SU-DHL-6 (cell line): ENCODE data around the gene ASB12.

Source experiments
- H2AFZ ChIP-seq: fragments of 200-600 bp; sonication (generic); 2 replicates; pipeline ENCODE4 v1.6.1; 2014; ENCODE audit warnings: low read depth, mild to moderate bottlenecking, moderate library complexity, mixed read lengths, antibody characterized with exemption, low read length; ENCODE audit not compliant: severe bottlenecking
- H3F3A ChIP-seq: fragments of 200-600 bp; shearing (Covaris generic); 2 replicates; pipeline ENCODE4 v1.6.0; 2016; ENCODE audit warnings: antibody characterized with exemption, mild to moderate bottlenecking; ENCODE audit not compliant: insufficient read depth
- H3K27ac ChIP-seq: fragments of 200-600 bp; sonication (generic); 2 replicates; pipeline ENCODE4 v1.5.1; 2016; ENCODE audit warnings: low read depth, mild to moderate bottlenecking, low read length, moderate library complexity, mixed read lengths
- H3K27me3 ChIP-seq: fragments of 200-600 bp; sonication (generic), shearing (Covaris generic); 2 replicates; pipeline ENCODE4 v1.6.0; 2014; ENCODE audit warnings: mild to moderate bottlenecking, low read length
- H3K36me3 ChIP-seq: fragments of 200-600 bp; sonication (generic); 2 replicates; pipeline ENCODE4 v1.6.1; 2014; ENCODE audit warnings: mild to moderate bottlenecking, low read length, mixed read lengths
- H3K4me2 ChIP-seq: fragments of 300-600, 200-600 bp; shearing (Covaris generic), sonication (generic); 2 replicates; pipeline ENCODE4 v1.6.0; 2014; ENCODE audit warnings: low read length, low read depth, mild to moderate bottlenecking; ENCODE audit not compliant: poor library complexity, severe bottlenecking
- H3K4me3 ChIP-seq: fragments of 200-600 bp; sonication (generic); 2 replicates; pipeline ENCODE4 v1.5.1; 2014; ENCODE audit warnings: antibody characterized with exemption, low read length, mild to moderate bottlenecking, mixed read lengths; ENCODE audit not compliant: insufficient read depth, poor library complexity, severe bottlenecking
- H3K79me2 ChIP-seq: fragments of 200-600 bp; sonication (generic); 2 replicates; pipeline ENCODE4 v1.6.1; 2014; ENCODE audit warnings: mild to moderate bottlenecking, low read length, moderate library complexity; ENCODE audit not compliant: insufficient read depth
- H3K9ac ChIP-seq: fragments of 200-600 bp; sonication (generic); 2 replicates; pipeline ENCODE4 v1.7.0; 2014; ENCODE audit warnings: mild to moderate bottlenecking, low read length
- H3K9me2 ChIP-seq: fragments of 200-600 bp; sonication (generic); replicated peaks from 2 replicates; pipeline ENCODE4 v1.6.1; 2014; ENCODE audit warnings: low read length; ENCODE audit not compliant: insufficient read depth
- H3K9me3 ChIP-seq: fragments of 200-600 bp; sonication (generic); 2 replicates; pipeline ENCODE4 v1.6.1; 2014; ENCODE audit warnings: low read length, mixed read lengths; ENCODE audit not compliant: insufficient read depth
- H4K20me1 ChIP-seq: fragments of 200-600 bp; sonication (generic); 2 replicates; pipeline ENCODE4 v1.6.1; 2014; ENCODE audit warnings: low read depth, mild to moderate bottlenecking, antibody characterized with exemption, low read length, moderate library complexity, mixed read lengths
- EZH2phosphoT487 ChIP-seq: fragments of 200-600 bp; sonication (generic), shearing (Covaris generic); conservative IDR thresholded peaks from 2 replicates; pipeline ENCODE4 v1.6.1; 2018; ENCODE audit warnings: mild to moderate bottlenecking, antibody characterized with exemption, low read length, moderate library complexity, mixed read lengths
- TF ChIP-seq, protein P1 (sequence below): fragments of 200-600 bp; sonication (generic); IDR thresholded peaks from one replicate; pipeline ENCODE4 v1.5.1; 2017; ENCODE audit warnings: antibody characterized with exemption, mild to moderate bottlenecking, low read length, moderate library complexity; ENCODE audit not compliant: insufficient read depth, poor library complexity, severe bottlenecking

The ASB12 gene

DNA sequence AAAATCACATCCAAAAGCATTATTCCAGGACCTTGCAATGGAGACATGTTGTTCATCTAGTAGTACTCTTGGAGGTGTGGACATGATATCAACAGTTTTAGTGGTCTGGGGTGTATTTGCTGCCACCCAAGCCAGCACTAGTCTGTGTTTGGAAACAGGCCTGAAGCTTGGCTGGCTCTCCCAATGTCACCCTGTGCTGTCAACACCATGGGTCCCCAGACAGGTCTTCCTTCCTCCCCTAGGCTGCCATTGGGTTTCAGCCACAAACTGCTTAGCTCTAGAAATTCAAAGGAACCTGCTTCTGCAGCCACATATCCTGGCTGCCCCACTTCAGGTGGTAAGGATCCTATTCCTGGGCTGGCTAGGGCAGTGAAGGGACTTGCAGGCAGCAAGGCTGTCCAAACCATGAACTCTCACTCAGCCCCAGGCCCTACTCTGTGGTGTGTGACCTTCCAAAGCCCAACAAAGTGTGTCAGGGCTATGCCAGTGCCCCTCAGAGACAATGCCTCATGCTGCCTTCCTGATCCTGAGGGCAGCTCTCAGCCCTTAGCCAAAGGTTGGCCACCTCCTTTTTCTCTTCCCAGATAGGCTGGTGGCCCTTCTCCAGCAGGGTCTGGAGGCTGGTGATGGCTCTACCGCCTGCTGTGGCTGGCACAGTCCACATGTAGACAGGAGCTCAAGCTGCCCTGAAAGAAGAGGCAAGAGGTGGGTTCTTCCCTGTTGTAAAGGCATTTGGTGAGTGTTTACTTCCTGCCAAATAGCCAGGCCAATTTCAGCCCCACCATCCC is 43.2 kb downstream of the ASB12 start:
- Histone ChIP-seq H3K27ac (no peak overlapping the region), H3K4me2 (no peak overlapping the region), H3K9me3 (no peaks in the 10 kb centered on the region), H3K4me3 (no peak overlapping the region), H3K9ac (no peak overlapping the region), H3K79me2 (no peaks in the 10 kb centered on the region), H3K36me3 (no peaks in the 10 kb centered on the region), H3F3A (no peaks in the 10 kb centered on the region), H2AFZ (no peak overlapping the region), H3K27me3 (no peaks in the 10 kb centered on the region), H4K20me1 (no peaks in the 10 kb centered on the region), H3K9me2 (no peaks in the 10 kb centered on the region)
- TF ChIP-seq, protein P1, sequence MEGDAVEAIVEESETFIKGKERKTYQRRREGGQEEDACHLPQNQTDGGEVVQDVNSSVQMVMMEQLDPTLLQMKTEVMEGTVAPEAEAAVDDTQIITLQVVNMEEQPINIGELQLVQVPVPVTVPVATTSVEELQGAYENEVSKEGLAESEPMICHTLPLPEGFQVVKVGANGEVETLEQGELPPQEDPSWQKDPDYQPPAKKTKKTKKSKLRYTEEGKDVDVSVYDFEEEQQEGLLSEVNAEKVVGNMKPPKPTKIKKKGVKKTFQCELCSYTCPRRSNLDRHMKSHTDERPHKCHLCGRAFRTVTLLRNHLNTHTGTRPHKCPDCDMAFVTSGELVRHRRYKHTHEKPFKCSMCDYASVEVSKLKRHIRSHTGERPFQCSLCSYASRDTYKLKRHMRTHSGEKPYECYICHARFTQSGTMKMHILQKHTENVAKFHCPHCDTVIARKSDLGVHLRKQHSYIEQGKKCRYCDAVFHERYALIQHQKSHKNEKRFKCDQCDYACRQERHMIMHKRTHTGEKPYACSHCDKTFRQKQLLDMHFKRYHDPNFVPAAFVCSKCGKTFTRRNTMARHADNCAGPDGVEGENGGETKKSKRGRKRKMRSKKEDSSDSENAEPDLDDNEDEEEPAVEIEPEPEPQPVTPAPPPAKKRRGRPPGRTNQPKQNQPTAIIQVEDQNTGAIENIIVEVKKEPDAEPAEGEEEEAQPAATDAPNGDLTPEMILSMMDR: no peak
- no peak for TF ChIP-seq EZH2phosphoT487

DNA sequence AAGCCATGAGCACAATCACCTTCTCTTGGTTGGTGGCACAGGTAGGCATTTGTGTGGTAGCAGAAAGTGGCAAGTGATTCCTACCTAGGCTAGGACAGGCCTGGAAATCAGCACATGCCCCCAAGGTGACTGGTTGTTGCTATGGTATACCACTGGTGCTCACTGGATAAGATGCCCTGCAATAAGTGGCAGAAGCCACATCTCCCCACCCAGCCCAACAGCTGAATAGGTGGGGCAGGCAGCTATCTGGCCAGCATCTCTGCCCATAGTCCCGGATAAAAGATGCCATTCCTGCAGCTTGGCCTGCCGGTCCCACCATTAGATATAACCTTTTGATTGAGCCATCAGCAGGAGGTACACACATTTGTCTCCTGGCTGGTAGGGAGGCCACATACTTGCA is 46.0 kb downstream of the ASB12 start:
- no peaks in the 10 kb centered on the region for H3K36me3 ChIP-seq
- no peaks in the 10 kb centered on the region for H4K20me1 ChIP-seq
- no peak overlapping the region for H3K4me2 ChIP-seq
- H2AFZ ChIP-seq: no peak overlapping the region
- no peak overlapping the region for H3K4me3 ChIP-seq
- H3K79me2 ChIP-seq: no peaks in the 10 kb centered on the region
- H3K9me3 ChIP-seq: no peaks in the 10 kb centered on the region
- TF ChIP-seq, protein P1: no peak
- no peak for TF ChIP-seq EZH2phosphoT487
- H3F3A ChIP-seq: no peaks in the 10 kb centered on the region
- H3K9ac ChIP-seq: no peak overlapping the region
- H3K9me2 ChIP-seq: no peaks in the 10 kb centered on the region
- H3K27me3 ChIP-seq: no peaks in the 10 kb centered on the region
- H3K27ac ChIP-seq: no peak overlapping the region

DNA sequence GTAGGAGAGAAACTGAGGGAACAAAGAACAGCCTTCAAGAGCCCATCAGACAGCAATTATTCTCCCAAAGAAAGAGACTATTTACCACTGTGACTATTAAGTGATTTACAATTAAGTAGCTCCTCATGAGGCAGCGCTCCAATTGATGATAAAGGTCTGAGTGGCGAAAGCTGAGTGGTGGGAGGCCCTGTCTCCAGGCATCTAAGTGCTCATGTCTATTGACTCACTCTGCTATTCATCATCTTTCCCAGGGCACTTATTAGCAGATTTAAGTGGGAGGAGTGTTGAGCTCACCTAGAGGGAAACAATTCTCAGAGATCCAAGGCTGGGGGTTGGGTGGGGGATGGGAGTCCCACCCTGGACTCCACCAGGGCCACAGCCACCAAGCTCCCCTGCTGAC is 48.2 kb downstream of the ASB12 start:
- no peak overlapping the region for H3K4me2 ChIP-seq
- no peaks in the 10 kb centered on the region for H3K79me2 ChIP-seq
- no peaks in the 10 kb centered on the region for H3K9me2 ChIP-seq
- TF ChIP-seq, protein P1: no peak
- TF ChIP-seq EZH2phosphoT487: no peak
- H3K27ac ChIP-seq: no peak overlapping the region
- H3K27me3 ChIP-seq: no peaks in the 10 kb centered on the region
- H3K36me3 ChIP-seq: no peaks in the 10 kb centered on the region
- no peak overlapping the region for H3K4me3 ChIP-seq
- H4K20me1 ChIP-seq: no peaks in the 10 kb centered on the region
- H3F3A ChIP-seq: no peaks in the 10 kb centered on the region
- H3K9ac ChIP-seq: no peak overlapping the region
- no peaks in the 10 kb centered on the region for H3K9me3 ChIP-seq
- H2AFZ ChIP-seq: no peak overlapping the region
